ENCODE results near the gene NUDT1. TPM values are rescaled to one million over a fixed set of nuclear protein-coding genes. Genes with fewer than 3 reads are reported as not detected.

Gene NUDT1
- total RNA-seq, 2 experiments from 2014 or later: 88.4 to 117 TPM

DNA sequence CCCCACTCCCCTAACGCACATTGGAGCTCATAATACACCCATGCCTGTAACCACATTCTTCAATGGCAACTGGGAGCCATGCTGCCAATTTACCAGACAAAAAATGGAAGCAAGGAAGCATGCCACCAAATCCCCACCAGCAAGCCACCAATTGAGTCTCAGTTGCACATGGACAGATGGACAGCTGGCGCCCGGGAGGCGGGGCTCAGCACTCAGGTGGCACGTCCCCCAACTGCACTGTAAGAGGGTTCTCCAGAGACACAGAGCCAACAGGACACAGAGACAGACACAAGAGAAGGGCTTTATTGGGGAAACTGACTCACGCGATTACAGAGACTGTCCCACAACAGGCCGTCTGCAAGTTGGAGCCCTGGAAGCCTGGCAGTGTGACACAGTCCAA is 11.8 kb upstream of the NUDT1 start:
- POLR2A ChIA-PET: no interaction called here
- Histone ChIP-seq H3K9me2 (ENCODE audit: insufficient read depth, low read length) (no peaks in the 10 kb centered on the region), H3K79me2 (ENCODE audit: insufficient read depth, low read depth, low read length) (peaks cover 29% of the 10 kb centered on the region), H2AFZ (ENCODE audit: low read length) (no peak overlapping the region), H4K20me1 (ENCODE audit: insufficient read depth, low read length) (no peaks in the 10 kb centered on the region; the same call in 1 of the 2 replicates), H3K9me3 (ENCODE audit: low read length) (no peaks in the 10 kb centered on the region), H3K4me2 (ENCODE audit: low read length) (no peak overlapping the region), H3K27ac (ENCODE audit: low read depth, low read length, poor library complexity, severe bottlenecking) (no peak overlapping the region), H3K36me3 (ENCODE audit: insufficient read depth, low read length) (peaks cover 64% of the 10 kb centered on the region), H3K4me1 (ENCODE audit: insufficient read depth, low read length, poor library complexity, severe bottlenecking) (peaks cover 21% of the 10 kb centered on the region), H3K4me3 (ENCODE audit: low read depth, low read length, poor library complexity, severe bottlenecking) (no peak overlapping the region)
- intact Hi-C loops (cut with micrococcal nuclease; ENCODE audit: unreplicated experiment): loop anchor here (5.0 kb wide), 1 partner anchor 177 kb away; no protein-coding TSS in a partner anchor
- CTCF ChIA-PET (ENCODE audit: unreplicated experiment): no interaction called here
- DNase-seq (ENCODE audit: low spot score): no peak
- no peak for TF ChIP-seq EZH2phosphoT487 (IDR thresholded peaks at IDR 0.05; ENCODE audit: borderline replicate concordance, low read depth, low read length)
- TF ChIP-seq, protein P1, sequence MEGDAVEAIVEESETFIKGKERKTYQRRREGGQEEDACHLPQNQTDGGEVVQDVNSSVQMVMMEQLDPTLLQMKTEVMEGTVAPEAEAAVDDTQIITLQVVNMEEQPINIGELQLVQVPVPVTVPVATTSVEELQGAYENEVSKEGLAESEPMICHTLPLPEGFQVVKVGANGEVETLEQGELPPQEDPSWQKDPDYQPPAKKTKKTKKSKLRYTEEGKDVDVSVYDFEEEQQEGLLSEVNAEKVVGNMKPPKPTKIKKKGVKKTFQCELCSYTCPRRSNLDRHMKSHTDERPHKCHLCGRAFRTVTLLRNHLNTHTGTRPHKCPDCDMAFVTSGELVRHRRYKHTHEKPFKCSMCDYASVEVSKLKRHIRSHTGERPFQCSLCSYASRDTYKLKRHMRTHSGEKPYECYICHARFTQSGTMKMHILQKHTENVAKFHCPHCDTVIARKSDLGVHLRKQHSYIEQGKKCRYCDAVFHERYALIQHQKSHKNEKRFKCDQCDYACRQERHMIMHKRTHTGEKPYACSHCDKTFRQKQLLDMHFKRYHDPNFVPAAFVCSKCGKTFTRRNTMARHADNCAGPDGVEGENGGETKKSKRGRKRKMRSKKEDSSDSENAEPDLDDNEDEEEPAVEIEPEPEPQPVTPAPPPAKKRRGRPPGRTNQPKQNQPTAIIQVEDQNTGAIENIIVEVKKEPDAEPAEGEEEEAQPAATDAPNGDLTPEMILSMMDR (conservative IDR thresholded peaks at IDR 0.05; ENCODE audit: low read length): no peak
- no TSS peak for BruUV-seq (replicated peaks)

DNA sequence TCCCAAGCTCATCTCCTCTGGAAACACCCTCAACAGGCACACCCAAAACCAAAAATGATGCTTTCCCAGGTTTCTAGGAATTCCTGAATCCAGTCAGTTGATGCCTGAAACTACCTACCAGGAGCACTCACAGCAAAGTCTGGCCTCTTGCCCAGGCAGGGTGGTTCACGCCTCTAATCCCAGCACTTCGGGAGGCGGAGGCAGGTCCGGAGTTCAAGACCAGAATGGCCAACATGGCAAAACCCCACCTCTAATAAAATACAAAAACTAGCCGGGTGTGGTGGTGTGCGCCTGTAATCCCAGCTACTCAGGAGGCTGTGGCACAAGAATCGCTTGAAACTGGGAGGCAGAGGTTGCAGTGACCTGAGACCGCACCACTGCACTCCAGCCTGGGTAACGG is 11.1 kb upstream of the NUDT1 start:
- no peaks in the 10 kb centered on the region; the same call in 1 of the 2 replicates for H4K20me1 ChIP-seq (ENCODE audit: insufficient read depth, low read length)
- no peak overlapping the region for H3K27ac ChIP-seq (ENCODE audit: low read depth, low read length, poor library complexity, severe bottlenecking)
- CTCF ChIA-PET (ENCODE audit: unreplicated experiment): no interaction called here
- no peak for TF ChIP-seq EZH2phosphoT487 (IDR thresholded peaks at IDR 0.05; ENCODE audit: borderline replicate concordance, low read depth, low read length)
- H3K4me2 ChIP-seq (ENCODE audit: low read length): no peak overlapping the region
- POLR2A ChIA-PET: interaction anchor here (0.5 kb wide), 1 partner anchor 207 kb away, joined by 3 read pairs; no protein-coding TSS in a partner anchor
- no peaks in the 10 kb centered on the region for H3K9me2 ChIP-seq (ENCODE audit: insufficient read depth, low read length)
- H2AFZ ChIP-seq (ENCODE audit: low read length): no peak overlapping the region
- H3K36me3 ChIP-seq (ENCODE audit: insufficient read depth, low read length): peaks cover 63% of the 10 kb centered on the region
- DNase-seq (ENCODE audit: low spot score): no peak
- peaks cover 21% of the 10 kb centered on the region for H3K4me1 ChIP-seq (ENCODE audit: insufficient read depth, low read length, poor library complexity, severe bottlenecking)
- intact Hi-C loops (cut with micrococcal nuclease; ENCODE audit: unreplicated experiment): loop anchor here (5.0 kb wide), 1 partner anchor 176 kb away; no protein-coding TSS in a partner anchor
- no peak overlapping the region for H3K4me3 ChIP-seq (ENCODE audit: low read depth, low read length, poor library complexity, severe bottlenecking)
- no peaks in the 10 kb centered on the region for H3K9me3 ChIP-seq (ENCODE audit: low read length)
- no TSS peak for BruUV-seq (replicated peaks)
- peaks cover 29% of the 10 kb centered on the region for H3K79me2 ChIP-seq (ENCODE audit: insufficient read depth, low read depth, low read length)

DNA sequence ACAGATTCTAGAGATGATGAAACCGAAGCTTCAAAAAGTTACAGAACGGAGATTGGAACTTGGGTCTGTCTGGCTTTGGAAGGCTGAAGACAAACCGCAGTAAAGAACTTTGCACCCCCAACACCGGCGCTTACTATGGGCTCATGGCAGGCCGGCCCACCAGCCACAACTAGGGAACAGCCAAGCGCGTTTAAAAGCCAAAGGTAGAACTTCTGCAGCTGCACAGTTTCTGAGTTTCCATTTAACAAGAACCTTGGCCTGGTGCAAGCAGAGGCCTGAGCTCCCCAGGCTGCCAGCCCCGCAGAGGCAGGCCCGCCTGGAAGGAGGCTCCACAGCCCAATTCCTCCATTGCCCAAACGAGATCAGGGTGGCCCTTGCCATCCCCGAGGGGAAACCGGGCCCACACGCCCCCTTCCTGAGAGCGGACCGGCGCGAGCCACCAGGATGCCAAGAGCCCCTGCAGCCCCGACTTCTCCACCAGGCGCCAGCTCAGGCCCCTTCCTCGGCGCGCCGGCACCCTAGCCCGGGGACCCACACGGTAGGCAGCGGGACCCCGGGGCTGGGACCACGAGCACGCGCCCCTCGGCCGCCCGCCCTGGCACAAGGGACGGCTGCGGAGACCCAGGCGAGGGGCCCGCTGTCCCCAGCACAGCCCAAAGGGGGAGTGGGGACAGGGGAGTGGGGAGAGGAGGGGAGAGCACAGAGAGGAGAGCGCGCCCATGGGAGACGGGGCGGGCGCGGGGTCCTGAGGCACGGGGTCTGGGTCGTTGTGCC is 9.8 kb upstream of the NUDT1 start:
- Histone ChIP-seq H3K4me1 (ENCODE audit: insufficient read depth, low read length, poor library complexity, severe bottlenecking) (peaks cover 29% of the 10 kb centered on the region), H3K27ac (ENCODE audit: low read depth, low read length, poor library complexity, severe bottlenecking) (peak overlapping the region; percentile 19), H4K20me1 (ENCODE audit: insufficient read depth, low read length) (no peaks in the 10 kb centered on the region; the same call in 1 of the 2 replicates), H3K4me3 (ENCODE audit: low read depth, low read length, poor library complexity, severe bottlenecking) (peak overlapping the region; percentile 89), H3K36me3 (ENCODE audit: insufficient read depth, low read length) (peaks cover 63% of the 10 kb centered on the region), H3K9me3 (ENCODE audit: low read length) (no peaks in the 10 kb centered on the region), H3K79me2 (ENCODE audit: insufficient read depth, low read depth, low read length) (peaks cover 35% of the 10 kb centered on the region), H3K4me2 (ENCODE audit: low read length) (peak overlapping the region; percentile 72), H3K9me2 (ENCODE audit: insufficient read depth, low read length) (no peaks in the 10 kb centered on the region), H2AFZ (ENCODE audit: low read length) (peak overlapping the region; percentile 44)
- POLR2A ChIA-PET: interaction anchor here (0.6 to 1.1 kb wide), 2 partner anchors 9 to 144 kb away, joined by 3 to 7 read pairs; partner anchors contain the start of genes MRM2 and NUDT1
- DNase-seq (ENCODE audit: low spot score): peak; percentile 55
- BruUV-seq (replicated peaks): no TSS peak
- TF ChIP-seq, protein P1 (conservative IDR thresholded peaks at IDR 0.05; ENCODE audit: low read length): no peak
- no peak for TF ChIP-seq EZH2phosphoT487 (IDR thresholded peaks at IDR 0.05; ENCODE audit: borderline replicate concordance, low read depth, low read length)
- intact Hi-C loops (cut with micrococcal nuclease; ENCODE audit: unreplicated experiment): loop anchor here (5.0 kb wide), 1 partner anchor 175 kb away; no protein-coding TSS in a partner anchor
- CTCF ChIA-PET (ENCODE audit: unreplicated experiment): interaction anchor here (0.8 kb wide), 1 partner anchor 132 kb away, joined by 3 read pairs; no protein-coding TSS in a partner anchor
